GM21529 (cell line): ENCODE data around the gene DTNA.

ENCODE experiments used
- ATAC-seq: cut with Tn5 transposase; IDR thresholded peaks from one replicate; pipeline ENCODE4 v1.9.1; 2021; ENCODE audit not compliant: unreplicated experiment

The DTNA gene

DNA sequence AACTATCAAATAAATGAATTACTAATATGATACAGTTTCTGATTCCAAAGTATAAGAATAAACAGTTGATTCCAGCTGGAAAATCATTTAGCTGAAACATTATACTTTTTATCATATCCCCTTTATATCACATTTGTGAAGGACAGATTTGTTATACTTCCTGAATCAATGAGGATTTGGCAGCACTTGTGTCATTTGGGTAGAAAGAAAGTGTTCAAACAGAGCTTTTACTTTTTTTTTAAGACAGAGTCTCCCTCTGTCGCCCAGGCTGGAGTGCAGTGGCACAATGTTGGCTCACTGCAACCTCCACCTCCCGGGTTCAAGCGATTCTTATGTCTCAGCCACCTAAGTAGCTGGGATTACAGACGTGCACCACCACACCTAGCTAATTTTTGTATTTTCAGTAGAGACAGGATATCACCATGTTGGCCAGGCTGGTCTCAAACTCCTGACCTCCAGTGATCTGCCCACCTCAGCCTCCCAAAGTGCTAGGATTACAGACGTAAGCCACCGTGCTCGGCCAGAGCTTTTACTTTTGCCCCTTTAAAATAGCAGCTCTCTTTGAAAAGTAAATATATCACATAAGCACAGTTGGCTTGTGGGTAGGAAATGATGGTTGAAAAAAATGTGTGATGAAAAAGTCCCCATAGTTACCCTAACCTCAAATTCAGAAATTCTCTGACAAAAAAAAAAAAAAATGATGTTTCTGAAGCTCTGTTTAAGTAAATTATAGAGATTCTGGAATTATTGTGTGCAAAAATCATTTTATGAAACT lies 95.2 kb downstream of the DTNA start:
- ATAC-seq: no peak

DNA sequence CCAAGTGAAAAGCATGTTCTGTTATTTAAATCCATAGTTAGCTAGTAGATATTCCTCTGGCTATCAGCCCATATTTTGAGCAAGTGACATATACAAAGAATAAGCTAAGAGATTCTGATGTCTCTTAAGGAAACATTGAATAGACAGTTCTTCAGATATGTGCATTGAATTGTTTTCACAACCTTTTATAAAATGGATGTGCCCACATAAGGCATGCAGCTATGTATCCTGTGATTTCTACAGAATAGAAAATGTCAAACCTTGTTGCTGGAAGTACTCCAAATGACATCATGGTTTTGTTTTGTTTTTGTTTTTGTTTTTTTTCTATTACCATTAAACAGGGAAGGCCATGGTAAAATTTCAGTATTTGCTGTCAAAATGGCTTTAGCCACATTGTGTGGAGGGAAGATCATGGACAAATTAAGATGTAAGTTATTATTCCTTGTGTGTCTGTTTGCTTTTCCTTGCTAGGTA lies 95.8 kb downstream of the DTNA start:
- ATAC-seq: no peak

- ATAC-seq: no peak
Observed at GRCh38 chr18:34806527-34806926, 96.4 kb downstream of the DTNA start.

DNA sequence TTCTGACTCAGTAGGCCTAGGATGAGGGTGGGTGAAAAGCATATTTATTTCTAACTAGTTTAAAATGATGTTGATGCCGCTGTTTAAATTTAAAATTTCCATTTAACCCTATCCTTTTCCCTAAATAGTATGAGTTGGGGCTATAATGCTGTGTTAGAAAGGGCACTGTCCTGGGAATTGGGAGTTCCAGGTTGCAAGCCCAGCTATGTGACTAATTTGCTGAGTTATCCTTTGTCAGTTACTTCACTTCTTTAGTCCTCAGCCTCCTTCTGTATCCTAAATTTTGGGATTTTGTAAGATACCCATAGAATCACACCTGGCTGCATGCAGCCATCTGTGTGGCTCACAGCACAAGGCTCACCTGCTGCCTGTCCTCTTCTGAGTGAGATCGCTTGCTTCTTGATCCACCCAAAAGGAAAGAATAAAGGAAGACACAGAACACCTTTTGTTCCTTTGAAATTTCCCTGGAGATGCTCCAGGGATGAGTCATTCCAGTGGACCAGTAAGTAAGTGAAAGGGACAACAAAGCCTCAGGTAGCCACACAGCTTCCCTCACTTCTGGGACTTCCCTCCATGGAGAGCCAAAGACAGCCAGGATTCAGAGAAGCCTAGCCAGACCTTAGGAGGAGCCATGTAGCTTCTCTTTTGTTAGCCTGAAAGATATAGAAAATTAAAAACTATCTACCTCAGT lies 97.2 kb downstream of the DTNA start:
- ATAC-seq: no peak

DNA sequence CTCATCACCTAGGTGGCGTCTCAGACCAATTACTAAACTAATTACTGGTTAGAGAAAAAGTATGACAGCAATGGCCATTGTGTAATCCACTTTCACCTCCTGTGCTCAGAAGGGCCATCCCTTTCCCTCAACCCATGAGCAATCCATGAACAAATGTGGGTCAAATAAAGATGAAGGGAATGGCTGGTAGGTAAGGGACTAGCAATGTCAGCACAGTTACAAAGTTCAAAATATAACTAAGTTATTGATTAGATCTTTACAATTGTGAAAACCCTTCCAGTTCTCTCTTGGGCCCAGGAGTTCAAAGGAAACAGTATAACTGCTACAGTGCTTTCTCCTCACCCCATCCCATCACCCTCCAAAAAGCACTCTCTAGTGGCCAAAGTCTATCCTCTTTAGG lies 98.3 kb downstream of the DTNA start:
- ATAC-seq: no peak

GRCh38 chr18:34809451-34810072 lies 99.5 kb downstream of the DTNA start:
- ATAC-seq: no peak

- no peak for ATAC-seq
Observed at GRCh38 chr18:34816183-34816582, 106.1 kb downstream of the DTNA start.

DNA sequence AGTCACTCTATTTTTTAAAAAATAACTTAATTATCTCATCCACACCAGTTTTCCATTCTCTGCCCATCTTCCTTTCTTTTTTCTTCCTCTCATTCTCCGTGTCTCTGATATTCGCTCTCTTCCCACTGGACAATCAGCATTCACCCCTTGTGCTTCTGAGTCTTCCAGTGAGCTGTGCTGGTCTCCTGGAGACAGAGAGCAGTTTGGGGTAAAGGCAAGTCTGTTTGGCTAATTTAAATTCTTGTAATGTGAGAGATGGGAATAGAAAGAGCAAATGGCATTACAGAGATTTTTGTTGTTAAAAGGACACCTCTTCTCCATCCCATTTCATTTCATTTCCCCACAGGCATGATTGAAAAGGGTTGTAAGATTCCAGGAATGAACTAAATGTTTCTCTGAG lies 107.5 kb downstream of the DTNA start:
- no peak for ATAC-seq

- no peak for ATAC-seq
Observed at GRCh38 chr18:34818064-34818463, 108.0 kb downstream of the DTNA start.

GRCh38 chr18:34820360-34821065 lies 110.4 kb downstream of the DTNA start:
- no peak for ATAC-seq

DNA sequence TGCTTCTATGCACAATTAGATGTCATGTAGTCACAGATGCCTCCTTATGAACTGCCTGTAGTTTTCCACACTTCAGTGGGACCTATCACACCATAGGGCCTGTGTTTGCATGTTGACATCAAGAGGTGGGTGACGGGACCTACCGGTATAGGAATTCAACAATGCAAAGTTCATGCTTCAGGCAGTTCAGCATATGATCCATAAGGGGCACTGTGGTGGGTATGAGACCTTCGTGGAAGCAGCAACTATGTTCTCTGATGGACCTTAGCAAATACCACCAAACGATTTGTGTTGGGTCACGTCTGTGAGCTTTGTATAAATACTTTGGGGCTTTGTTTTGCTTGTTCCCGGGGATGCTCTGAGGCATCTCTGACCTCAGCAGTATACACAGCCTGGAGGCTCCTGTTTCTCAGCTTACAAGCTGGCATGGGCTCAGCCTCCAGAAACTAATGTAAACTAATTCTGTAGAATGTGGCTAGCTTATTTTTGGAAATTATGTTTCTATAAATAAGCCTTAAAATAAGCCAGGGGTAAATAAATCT lies 111.6 kb downstream of the DTNA start:
- ATAC-seq: no peak

- ATAC-seq: no peak
Observed at GRCh38 chr18:34828093-34828492, 118.0 kb downstream of the DTNA start.

GRCh38 chr18:34834897-34835296 lies 124.8 kb downstream of the DTNA start:
- peak; percentile 53 for ATAC-seq

GRCh38 chr18:34835466-34835865 lies 125.4 kb downstream of the DTNA start:
- ATAC-seq: no peak

DNA sequence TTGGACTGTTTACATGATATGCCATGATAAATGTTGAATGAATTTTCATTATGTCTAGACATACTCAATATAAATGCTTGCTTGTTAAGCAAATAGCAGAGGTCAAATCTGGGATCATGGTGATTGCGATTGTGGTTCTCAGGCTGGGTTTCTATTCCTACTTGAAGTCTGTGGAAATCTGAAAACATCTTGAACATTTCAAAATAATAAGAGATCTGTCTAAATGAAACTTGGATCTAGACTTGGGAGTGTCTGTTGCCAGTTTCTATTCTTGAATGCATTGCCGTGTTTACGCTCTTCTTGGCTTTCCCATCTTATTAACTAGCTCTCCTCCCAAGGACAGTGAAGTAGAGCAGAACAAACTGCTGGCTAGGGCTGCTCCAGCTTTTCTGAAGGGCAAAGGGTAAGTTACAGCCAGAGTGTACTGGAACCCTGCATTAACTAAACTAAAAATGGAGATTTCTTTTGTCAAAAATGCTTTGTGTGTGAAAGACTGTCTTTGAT lies 127.7 kb downstream of the DTNA start:
- no peak for ATAC-seq

GRCh38 chr18:34838669-34839068 lies 128.6 kb downstream of the DTNA start:
- ATAC-seq: no peak

- no peak for ATAC-seq
Observed at GRCh38 chr18:34840256-34840826, 130.2 kb downstream of the DTNA start.

- ATAC-seq: no peak
Observed at GRCh38 chr18:34841891-34842290, 131.8 kb downstream of the DTNA start.

GRCh38 chr18:34844072-34844471 lies 134.0 kb downstream of the DTNA start:
- no peak for ATAC-seq

DNA sequence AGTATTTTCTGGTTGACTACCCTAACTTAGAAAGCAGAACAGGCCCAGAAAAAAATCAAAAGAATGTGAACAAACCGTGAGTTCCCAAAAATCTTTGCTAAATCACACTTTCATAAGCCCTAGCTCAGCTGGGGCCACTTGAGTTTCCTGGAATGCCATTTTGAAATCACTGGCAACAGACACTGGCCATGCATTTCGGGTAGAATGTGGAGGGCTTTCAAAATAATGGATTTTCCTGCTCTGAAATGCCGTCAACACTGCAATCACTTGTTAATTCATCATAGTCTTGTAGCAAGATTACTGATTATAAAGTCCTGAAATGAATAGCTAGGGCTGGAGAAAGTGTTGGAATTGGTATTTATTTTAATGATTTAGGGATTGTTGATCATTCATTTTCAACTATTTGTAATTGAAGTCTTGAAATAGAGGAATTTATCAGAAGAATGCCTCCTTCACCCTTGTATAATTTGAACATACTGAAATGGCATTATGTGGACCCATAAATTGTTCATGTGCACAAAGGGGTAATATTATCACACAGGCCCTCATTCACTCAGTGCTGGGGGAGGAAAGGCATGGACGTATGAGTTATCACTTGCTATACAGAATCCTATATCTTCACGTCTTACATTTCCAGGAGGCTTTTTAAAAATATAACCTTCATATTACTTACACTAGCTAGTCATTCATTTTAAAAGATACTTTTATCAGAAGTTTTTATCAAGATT lies 134.8 kb downstream of the DTNA start:
- no peak for ATAC-seq
